Astrocyte of the cerebellum (primary cell): Measurements from ENCODE around the gene DLGAP1.

Source experiments
- DNase-seq: peaks from one replicate; pipeline ENCODE4 v3.0.0-alpha.2; 2011; ENCODE audit warnings: low read depth
- H3K4me3 ChIP-seq: 2 replicates; pipeline ENCODE4 v1.5.1; 2011; ENCODE audit warnings: mild to moderate bottlenecking, low read depth, low read length, moderate library complexity
- in situ Hi-C: cut with HindIII; loops from 2 replicates; pipeline ENCODE4 v1.10.0; 2017; ENCODE audit warnings: low sequenced_read_pairs
- TF ChIP-seq, protein P1 (sequence below): IDR thresholded peaks from 2 replicates; pipeline ENCODE4 v1.5.1; 2012; ENCODE audit warnings: low read length, low read depth, moderate library complexity, mild to moderate bottlenecking; ENCODE audit errors: missing control alignments

The DLGAP1 gene

DNA sequence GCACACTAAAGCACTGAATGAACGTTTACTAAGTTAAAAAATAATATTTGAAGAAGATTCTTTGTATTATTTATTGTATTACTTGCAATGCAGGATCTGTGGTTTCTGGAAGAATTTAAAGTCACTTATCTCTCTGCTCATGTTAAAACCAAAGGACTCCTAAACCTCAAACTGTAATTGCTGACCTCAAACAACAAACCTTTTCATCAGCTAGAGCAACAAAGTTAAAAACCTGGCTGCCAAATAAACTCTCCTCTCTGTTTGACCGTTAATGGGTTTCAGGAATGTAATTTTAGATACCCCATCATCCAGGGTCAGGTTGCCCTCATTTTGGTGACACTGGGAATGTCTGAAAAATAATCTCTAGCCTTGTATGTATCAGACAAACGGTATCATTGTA, 766.0 kb downstream of the DLGAP1 start:
- DNase-seq, result no peak
- H3K4me3 ChIP-seq, result no peak overlapping the region
- TF ChIP-seq, protein P1, sequence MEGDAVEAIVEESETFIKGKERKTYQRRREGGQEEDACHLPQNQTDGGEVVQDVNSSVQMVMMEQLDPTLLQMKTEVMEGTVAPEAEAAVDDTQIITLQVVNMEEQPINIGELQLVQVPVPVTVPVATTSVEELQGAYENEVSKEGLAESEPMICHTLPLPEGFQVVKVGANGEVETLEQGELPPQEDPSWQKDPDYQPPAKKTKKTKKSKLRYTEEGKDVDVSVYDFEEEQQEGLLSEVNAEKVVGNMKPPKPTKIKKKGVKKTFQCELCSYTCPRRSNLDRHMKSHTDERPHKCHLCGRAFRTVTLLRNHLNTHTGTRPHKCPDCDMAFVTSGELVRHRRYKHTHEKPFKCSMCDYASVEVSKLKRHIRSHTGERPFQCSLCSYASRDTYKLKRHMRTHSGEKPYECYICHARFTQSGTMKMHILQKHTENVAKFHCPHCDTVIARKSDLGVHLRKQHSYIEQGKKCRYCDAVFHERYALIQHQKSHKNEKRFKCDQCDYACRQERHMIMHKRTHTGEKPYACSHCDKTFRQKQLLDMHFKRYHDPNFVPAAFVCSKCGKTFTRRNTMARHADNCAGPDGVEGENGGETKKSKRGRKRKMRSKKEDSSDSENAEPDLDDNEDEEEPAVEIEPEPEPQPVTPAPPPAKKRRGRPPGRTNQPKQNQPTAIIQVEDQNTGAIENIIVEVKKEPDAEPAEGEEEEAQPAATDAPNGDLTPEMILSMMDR, result no peak
- in situ Hi-C loops, result no loop called here

DNA sequence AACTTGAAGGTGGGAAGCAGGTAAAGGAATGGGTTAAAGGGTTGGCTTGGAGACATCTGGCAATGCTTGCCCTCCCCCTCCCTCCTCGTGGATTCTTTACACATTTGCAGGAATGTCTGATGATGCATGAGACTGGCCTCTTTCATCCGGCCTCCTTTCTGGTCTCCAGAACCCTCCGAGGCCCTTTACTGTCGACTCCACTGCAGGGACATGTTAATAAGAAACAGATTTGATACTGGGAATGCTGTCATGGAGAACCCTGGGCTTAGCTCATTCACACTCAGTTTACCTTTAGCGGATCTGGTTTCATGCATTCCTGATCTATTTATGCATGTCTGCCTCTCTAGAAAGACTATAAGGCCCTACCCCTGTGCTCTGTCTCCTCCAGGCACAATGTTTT, 766.4 kb downstream of the DLGAP1 start:
- TF ChIP-seq, protein P1, result no peak
- DNase-seq, result peak; percentile 94
- H3K4me3 ChIP-seq, result no peak overlapping the region
- in situ Hi-C loops, result no loop called here

DNA sequence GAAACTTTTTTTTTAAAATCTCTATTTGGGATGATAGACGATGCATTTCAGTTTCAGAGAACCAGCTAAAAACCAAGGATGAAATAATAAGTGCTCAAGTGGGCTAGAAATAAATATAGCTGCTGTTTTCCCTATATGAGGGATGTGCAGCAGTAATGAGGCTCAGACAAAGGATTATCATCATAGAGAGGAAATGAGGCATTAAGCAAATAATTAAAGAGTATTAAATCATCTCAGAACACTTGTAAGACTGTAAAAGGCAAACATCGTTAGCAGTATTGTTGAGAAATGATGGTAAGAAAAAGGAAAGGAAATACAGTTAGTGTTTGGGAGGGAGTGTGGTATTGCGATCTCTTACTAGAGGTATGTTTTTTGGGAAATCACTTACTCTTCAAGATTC, 771.6 kb downstream of the DLGAP1 start:
- in situ Hi-C loops, result no loop called here
- TF ChIP-seq, protein P1, result no peak
- H3K4me3 ChIP-seq, result no peak overlapping the region
- DNase-seq, result no peak

DNA sequence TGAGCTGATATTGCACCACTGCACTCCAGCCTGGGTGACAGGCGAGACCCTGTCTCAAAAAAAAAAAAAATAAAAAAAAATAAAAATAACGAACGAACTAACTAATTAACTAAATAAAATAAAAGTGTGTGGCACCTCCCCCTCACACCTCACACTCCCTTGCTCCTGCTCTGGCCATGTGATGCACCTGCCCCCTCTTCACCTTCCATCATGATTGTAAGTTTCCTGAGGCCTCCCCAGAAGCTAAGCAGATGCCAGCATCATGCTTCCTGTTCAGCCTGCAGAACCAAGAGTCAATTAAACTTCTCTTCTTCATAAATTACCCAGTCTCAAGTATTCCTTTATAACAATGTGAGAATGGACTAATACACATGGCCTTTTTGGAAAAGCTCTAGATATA, 773.0 kb downstream of the DLGAP1 start:
- H3K4me3 ChIP-seq, result no peak overlapping the region
- TF ChIP-seq, protein P1, result no peak
- in situ Hi-C loops, result no loop called here
- no peak for DNase-seq

DNA sequence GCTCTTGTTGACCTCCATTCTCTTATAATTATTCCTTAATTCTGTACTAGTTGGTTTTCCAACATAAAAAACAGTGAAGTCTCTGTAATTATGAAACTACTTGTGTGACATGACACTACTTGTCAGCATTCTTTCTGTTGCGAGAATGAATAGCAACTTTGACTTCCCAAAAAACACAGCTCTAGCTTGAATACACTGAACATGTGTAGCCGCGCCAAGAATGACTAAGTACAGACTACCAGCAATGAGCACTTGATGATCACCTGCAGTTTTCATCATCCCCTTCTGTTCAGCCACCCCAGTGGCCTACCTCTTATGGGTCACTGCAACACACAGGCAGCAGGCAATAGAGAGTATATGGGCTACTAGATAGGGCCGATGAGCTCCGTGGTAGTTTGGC, 775.9 kb downstream of the DLGAP1 start:
- TF ChIP-seq, protein P1, result no peak
- no peak for DNase-seq
- no peak overlapping the region for H3K4me3 ChIP-seq
- in situ Hi-C loops, result no loop called here

DNA sequence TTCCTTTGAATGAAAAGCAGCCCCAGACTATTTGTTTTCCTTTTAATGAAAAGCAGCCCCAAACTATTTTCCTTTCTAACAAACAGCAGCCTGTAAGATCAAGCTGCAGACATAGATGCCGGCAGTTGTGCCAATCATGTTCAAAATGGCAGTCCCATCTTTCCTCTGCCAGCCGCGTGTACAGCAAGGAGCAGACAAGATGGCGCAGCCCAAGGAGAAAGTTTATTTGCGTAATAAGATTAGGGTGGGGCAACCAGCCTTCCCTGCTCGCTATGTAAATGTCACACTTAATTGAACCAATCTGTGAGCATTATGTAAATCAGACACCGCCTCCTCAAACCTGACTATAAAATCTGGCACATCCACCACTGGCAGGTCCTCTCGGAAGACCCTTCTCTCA, 779.1 kb downstream of the DLGAP1 start:
- DNase-seq, result no peak
- TF ChIP-seq, protein P1, result no peak
- H3K4me3 ChIP-seq, result no peak overlapping the region
- in situ Hi-C loops, result no loop called here

DNA sequence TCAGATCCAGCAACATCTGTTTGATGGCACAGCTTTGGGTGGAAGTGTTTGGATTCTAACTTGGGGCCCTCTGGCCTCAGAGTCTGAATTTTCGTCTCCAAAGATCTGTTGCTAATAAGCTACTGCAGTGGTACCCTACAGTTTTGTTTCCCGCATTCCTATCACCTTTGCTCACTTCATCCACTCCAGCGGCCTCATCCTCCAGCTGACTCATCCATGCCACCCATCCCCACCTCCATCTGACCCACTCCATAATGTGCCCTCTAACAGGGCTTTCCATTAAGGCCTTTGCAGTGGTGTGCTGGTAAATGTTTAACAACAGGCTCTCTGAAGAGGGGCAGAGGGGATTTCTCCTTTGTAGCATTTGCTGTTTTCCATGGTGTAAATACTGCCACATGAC, 779.7 kb downstream of the DLGAP1 start:
- TF ChIP-seq, protein P1, result no peak
- no peak for DNase-seq
- H3K4me3 ChIP-seq, result no peak overlapping the region
- in situ Hi-C loops, result no loop called here
